Effector CD4-positive, alpha-beta T cell (primary cell): ENCODE results near the gene SMARCD1.
"Not testable (repeated sequence)": the region's sequence is repeated elsewhere in the genome, so short reads cannot be mapped to it uniquely, and the experiment has no call there.

Experiments used
- DNase-seq: peaks from one replicate; pipeline ENCODE4 v3.0.0-alpha.2; 2020

The SMARCD1 gene

GRCh38 chr12:50078281-50078680 is 6.9 kb upstream of the SMARCD1 start:
- DNase-seq, result no peak

GRCh38 chr12:50079771-50080170 is 5.4 kb upstream of the SMARCD1 start:
- DNase-seq, result no peak

GRCh38 chr12:50081096-50081808 is 3.9 kb upstream of the SMARCD1 start:
- DNase-seq, result no peak

GRCh38 chr12:50082644-50083043 is 2.5 kb upstream of the SMARCD1 start:
- no peak for DNase-seq

DNA sequence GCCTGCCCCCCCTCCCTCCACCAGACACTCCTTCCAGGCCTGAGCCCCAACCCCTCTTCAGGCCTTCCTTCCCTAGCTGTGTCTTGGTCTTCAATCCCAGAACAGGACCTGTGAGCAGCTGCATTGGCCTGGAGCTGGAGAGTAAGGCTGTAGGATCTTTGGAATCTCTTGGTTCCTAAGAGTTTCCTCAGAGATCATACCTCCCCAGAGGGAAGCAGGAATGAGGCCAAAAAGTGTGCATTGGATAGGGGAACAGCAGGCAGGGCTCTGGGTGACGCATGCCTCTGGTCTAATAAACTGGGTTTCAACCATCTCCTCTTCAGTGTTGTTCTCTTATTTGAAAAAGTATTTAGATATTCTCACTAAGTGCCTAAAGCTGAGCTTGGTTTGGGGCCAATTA is 1.8 kb upstream of the SMARCD1 start:
- DNase-seq, result no peak

GRCh38 chr12:50084409-50084774 is 750 bp upstream of the SMARCD1 start:
- not testable (repeated sequence) for DNase-seq

DNA sequence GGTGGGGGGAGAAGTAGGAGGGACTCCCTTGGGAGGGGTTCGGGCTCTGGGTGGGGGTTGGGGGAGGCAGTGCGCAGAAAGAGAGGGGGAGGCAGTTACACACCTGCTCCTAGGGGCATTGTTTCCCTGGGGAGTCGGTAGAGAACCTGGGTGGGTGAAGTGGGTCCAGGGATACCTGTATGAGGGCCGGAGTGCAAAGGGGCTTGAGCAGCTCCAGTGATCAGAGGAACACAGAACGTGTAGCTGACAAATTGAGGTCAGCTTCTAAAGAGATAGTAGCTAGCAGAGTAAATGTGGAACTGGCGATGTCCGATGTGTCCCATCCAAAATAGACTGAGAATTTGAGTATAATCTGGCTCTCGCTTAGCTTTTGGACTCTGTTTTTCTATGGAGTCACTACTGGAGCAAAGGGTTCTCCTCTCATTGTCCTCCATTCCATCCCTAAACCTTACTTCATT is 502 bp downstream of the SMARCD1 start:
- no peak for DNase-seq

GRCh38 chr12:50086148-50086547 is 1.0 kb downstream of the SMARCD1 start:
- DNase-seq, result no peak

DNA sequence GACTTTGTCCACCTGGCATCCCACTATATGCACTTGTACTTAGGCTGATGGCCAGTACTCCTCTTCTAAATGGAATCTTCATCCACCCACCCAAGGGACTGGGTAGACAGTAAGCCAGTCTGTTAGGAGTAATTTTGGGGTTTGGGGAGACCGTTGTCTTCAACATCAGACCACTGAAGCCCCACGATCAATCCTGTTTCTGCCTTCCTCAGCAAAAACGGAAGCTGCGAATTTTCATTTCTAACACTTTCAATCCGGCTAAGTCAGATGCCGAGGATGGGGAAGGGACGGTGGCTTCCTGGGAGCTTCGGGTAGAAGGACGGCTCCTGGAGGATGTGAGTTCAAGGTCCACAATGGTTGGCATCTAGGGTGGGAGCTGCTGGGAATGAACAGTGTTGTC is 2.0 kb downstream of the SMARCD1 start:
- no peak for DNase-seq

- no peak for DNase-seq
Observed at GRCh38 chr12:50087995-50088394, 2.9 kb downstream of the SMARCD1 start.

DNA sequence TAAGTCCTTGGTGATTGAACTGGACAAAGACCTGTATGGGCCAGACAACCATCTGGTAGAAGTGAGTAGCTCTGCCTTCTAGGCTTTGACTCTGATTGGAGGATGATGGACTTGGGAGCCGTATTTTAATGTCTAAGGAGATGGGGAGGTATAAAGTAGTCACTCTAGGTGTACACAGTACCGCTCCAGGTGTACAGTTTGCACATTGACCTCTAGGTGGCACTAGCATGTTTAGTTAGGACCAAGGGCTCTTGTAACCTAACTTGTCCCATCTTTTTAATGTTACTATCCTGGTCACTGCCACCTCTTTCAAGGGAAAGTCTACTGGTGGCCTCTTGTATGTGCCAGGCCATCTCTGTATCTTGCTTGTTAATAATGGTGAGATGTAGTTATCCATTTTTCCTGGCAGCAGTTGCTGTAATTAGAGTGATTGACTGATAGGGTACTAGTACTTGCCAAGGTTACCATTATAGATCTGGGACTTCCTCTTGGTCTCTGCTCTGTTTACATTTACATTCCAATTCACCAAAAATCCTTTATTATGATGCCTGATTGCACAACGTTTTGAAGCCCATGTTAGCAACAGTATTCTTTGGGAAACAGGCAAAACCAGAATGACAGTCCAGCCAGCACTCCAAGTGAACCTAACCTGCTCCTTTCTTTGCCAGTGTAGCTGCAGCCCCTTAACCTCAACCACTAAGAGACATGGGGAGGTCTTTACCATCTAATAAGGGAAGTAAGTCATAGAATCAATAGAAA is 3.6 kb downstream of the SMARCD1 start:
- DNase-seq, result peak; percentile 51

DNA sequence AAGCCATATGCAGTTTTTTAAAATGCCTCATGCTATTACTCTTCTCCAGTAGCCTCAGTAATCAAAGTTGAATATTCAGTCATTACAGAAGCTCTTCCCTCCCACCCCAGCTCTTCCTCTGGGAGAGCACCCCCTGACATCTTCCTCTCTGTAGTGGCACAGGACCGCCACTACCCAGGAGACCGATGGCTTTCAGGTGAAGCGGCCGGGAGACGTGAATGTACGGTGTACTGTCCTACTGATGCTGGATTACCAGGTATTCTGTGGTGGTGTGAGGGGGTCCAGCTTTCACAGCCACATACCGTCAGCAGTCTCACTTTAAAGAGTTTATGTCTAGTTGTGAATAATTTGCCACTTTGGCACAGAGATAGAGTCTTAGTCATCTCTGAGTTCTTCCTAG is 4.6 kb downstream of the SMARCD1 start:
- no peak for DNase-seq

GRCh38 chr12:50090391-50090790 is 5.2 kb downstream of the SMARCD1 start:
- DNase-seq, result no peak

DNA sequence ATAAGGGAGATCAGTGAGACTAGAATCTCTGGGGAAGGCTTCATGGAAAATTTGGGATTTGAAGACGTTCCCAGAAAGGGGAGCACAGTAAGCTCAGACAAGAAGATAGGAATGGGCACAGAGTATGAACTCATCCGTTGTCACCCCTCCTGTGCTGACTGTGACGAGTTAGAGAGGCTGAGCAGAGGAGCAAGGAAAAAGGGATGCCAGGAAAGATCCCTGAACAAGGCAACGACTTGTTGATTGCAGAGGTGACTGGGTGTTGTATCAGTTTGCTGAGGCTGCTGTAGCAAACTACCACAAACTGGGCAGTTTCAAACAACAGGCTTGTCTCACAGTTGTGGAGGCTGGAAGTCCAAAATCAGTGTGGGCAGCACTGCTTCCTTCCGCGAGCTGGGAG is 12.8 kb downstream of the SMARCD1 start:
- no peak for DNase-seq

- no peak for DNase-seq
Observed at GRCh38 chr12:50099302-50100008, 14.3 kb downstream of the SMARCD1 start.

- DNase-seq, result no peak
Observed at GRCh38 chr12:50100561-50100960, 15.4 kb downstream of the SMARCD1 start.

DNA sequence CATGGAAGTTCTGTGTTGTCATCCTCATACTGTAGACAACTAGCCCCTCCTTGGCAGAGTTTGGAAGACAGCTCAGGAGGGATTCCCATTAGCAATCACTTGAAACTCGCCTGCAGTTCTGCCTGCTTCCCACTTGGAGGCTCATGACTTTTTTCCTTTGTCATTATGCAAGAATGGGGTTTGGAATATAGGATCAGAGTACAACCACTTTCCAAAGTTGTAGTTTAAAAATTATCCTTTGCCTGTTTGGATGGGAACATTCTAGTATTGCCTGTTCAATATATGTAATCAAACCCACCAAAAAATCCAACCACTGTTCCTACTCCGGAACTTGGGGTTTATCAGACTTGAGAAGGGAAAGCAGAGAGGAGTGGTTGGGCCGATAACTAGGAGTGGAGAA is 16.5 kb downstream of the SMARCD1 start:
- DNase-seq, result no peak

DNA sequence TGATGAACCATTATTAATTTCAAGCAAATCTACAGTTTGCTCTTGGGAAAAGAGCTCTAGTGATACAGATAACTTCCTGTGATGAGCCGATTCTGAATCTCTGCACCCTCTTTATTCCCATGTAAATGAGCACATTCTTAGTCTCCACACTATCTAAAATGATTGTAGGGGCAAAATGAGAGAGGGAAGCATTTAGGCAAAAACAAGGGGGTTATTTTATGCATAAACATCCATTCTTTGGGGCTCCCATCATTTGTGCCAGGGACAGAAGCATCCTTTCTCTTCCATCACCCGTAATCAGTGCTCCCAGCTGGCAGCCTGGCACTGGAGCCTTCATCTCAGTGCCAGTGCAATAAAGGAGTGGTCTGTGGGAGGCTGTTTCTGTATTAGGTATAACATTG is 17.0 kb downstream of the SMARCD1 start:
- no peak for DNase-seq

DNA sequence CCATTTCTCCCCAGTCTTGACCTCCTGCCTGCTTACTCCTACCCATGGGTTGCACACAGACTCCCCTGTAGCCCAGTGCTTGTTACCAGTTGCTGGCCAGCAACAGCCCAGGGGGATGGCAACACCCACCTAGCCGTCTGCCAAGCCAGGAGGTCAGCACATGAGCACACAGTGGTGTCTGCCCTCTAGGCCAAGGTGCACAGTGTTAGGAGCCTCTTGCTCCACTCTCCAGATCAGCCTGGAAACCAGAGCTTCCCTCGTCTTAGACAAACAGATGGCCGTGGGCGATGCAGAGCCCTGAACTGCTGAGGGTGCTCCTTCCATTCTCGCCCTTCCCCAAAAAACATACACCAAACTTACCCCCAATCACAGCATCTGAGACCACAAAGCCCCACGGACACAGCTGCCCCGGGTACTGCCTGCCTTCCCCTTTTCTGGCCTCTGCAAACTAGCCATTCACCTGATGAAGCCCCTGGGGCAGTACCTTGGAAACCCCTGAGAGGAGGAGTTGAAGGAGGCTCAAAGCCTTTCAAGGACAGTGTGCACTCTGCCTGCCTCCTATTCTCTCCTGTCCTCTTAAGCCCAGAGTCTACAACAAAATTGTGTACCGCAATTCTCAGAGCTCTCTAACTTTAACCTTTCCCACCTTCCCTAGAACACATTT is 17.6 kb downstream of the SMARCD1 start:
- no peak for DNase-seq

DNA sequence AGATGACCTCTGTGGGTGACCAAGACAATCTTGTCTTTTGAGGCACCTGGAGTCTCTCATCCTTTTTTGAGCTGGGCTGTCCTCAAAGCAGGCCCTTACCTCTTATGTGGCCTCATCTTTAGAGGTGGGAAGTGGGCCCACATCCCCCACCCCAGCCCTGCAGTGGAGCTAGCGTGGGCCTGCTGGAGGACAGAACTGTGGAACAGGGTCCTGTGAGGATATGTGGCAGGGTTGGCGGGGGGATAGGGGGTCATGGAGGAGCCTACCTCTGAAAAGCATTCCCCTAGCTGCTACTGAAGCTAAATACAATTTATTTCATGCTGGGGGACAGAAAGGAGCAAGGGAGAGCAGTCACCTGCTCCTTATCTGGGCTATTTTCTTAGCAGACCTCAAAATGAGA is 18.2 kb downstream of the SMARCD1 start:
- DNase-seq, result no peak

- DNase-seq, result no peak
Observed at GRCh38 chr12:50103767-50104321, 18.7 kb downstream of the SMARCD1 start, which contains the start of gene GPD1. TSS of gene GPD1 (plus strand) at chr12:50104008. CDS start at chr12:50104051, 43 bp downstream.

DNA sequence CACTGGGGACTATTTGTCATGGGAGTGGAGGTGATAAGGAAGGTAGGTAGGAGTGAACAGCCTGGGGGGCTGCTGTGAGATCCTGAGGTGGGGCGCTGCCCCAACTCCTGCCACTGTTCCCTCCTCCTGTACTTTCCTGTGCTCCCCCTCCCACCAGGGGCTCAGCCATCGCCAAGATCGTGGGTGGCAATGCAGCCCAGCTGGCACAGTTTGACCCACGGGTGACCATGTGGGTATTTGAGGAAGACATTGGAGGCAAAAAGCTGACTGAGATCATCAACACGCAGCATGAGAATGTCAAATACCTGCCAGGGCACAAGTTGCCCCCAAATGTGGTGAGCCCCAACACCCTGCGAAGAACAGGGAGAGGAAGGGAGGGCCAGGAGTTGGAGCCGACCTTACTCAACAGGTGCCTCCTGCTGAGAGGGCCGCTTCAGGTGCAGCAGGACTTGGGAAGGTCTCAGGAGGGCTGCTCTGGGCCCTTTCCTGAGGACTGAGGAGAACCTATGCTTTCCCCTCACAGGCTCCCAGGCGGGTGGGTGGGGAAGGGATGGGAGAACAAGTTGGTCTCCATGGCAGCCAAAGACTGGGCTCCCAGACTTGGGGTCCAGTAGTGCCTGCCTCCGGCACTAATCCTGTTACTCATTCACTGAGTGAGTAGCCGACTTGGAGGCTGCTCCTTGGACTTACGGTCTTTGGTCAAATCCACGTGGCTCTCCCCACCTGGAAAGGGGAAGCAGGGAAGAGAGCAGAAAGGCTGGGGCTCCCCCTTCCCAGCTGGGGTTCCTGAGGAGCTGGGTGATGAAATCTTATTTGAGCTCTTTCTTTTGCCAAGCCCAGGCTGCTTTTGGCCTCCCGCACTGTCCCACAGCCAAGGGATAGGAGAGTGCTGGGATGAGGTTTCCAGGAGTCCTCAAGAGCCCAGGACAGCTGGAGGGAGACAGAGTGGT is 19.6 kb downstream of the SMARCD1 start:
- no peak for DNase-seq
